OCI-LY3 (cell line): ENCODE measurements around the gene ARL6.
A peak's percentile ranks its signal among the peaks of the same experiment; 100 is the strongest.

ENCODE experiments used
- H2AFZ ChIP-seq: fragments of 200-600, 300-600 bp; shearing (Covaris generic); 2 replicates; pipeline ENCODE4 v1.6.0; 2014; ENCODE audit warnings: antibody characterized with exemption, low read depth, low read length
- H3K27ac ChIP-seq: fragments of 200-600, 300-600 bp; sonication (generic); 2 replicates; pipeline ENCODE4 v1.5.1; 2014; ENCODE audit warnings: mild to moderate bottlenecking, low read length, moderate library complexity, mixed read lengths
- H3K27me3 ChIP-seq: fragments of 200-600, 300-600 bp; sonication (generic); 2 replicates; pipeline ENCODE4 v1.6.1; 2014; ENCODE audit warnings: low read depth, low read length, mixed read lengths
- H3K36me3 ChIP-seq: fragments of 200-600, 300-600 bp; sonication (generic); replicated peaks from 2 replicates; pipeline ENCODE3; 2014; ENCODE audit warnings: low read depth, low read length, mixed read lengths
- H3K4me1 ChIP-seq: fragments of 300-600, 200-600 bp; sonication (generic); 2 replicates; pipeline ENCODE4 v1.6.1; 2014; ENCODE audit warnings: low read length, mixed read lengths
- H3K4me2 ChIP-seq: fragments of 200-600, 300-600 bp; sonication (generic); 2 replicates; pipeline ENCODE4 v1.6.1; 2014; ENCODE audit warnings: low read length, mixed read lengths
- H3K4me3 ChIP-seq: fragments of 300-600, 200-600 bp; sonication (generic); 2 replicates; pipeline ENCODE4 v1.5.1; 2014; ENCODE audit warnings: antibody characterized with exemption, mild to moderate bottlenecking, low read length, moderate library complexity
- H3K79me2 ChIP-seq: fragments of 300-600, 200-600 bp; shearing (Covaris generic); 2 replicates; pipeline ENCODE4 v1.6.1; 2014; ENCODE audit warnings: mild to moderate bottlenecking, low read length, mixed read lengths
- H3K9ac ChIP-seq: fragments of 300-600, 200-600 bp; shearing (Covaris generic); 2 replicates; pipeline ENCODE4 v1.6.0; 2014; ENCODE audit warnings: mild to moderate bottlenecking, low read length, moderate library complexity
- H3K9me3 ChIP-seq: fragments of 200-600, 300-600 bp; shearing (Covaris generic); 2 replicates; pipeline ENCODE4 v1.6.1; 2014; ENCODE audit warnings: low read length, mixed read lengths; ENCODE audit not compliant: insufficient read depth
- H4K20me1 ChIP-seq: fragments of 200-600, 300-600 bp; sonication (generic); 2 replicates; pipeline ENCODE4 v1.6.1; 2016; ENCODE audit warnings: low read length, mixed read lengths; ENCODE audit not compliant: insufficient read depth
- EZH2phosphoT487 ChIP-seq: fragments of 200-600 bp; shearing (Covaris generic); IDR thresholded peaks from 2 replicates; pipeline ENCODE4 v1.6.1; 2018; ENCODE audit warnings: antibody characterized with exemption, mixed run types, low read depth
- TF ChIP-seq, protein P1 (sequence below): fragments of 200-600, 300-600 bp; sonication (generic); IDR thresholded peaks from 2 replicates; pipeline ENCODE4 v1.5.1; 2014; ENCODE audit warnings: antibody characterized with exemption, low read length, low read depth

Gene ARL6

DNA sequence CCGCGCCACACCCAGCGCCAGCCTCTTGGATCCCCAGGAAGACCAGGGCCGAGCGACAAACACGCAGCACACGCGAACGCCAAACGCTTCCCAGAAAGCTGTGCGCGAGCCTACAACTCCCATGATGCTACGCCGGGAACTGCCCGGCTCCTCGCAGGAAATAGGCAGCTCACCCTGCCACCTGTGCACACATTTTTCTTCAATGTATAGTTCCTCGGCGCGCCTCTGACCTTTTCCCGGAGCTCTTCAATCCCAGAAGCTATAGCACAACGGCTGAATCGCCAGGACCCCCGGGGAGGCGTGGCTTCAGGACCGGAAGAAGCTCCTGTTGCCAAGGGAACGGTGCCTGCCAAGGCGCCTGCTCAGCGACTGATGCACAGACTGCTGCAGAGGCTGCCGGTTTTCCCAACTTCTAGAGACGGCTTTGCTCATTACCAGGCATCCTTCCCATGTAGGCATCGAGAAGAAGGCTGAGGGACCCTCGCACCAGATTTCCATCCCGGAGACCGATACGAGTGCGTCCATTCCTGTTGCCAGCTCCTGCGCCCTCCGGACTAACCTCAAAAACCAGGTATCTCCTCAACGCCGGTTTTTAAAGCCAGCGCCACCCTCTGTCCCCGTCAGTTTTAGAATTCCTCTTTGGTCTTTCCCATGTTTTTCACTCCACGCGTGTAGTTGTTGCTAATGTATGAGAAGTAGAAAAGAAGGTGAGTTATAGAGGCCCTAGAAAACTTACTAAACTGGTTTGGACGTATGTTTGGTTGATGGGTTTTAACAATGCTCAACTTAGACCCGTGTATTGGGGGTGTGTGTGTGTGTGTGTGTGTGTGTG, at the start of gene ARL6:
Gene ARL6 (plus strand): TSS at position 352 of the 832 bp plus-strand sequence. CDS start 3,350 bp downstream, outside the sequence.
- H3K4me1 ChIP-seq = peaks cover 12% of the 10 kb centered on the region
- peaks cover 7% of the 10 kb centered on the region; the same call in 1 of the 2 replicates for H3K79me2 ChIP-seq
- no peaks in the 10 kb centered on the region for H3K27me3 ChIP-seq
- H3K36me3 ChIP-seq = no peaks in the 10 kb centered on the region
- H3K9me3 ChIP-seq = no peaks in the 10 kb centered on the region
- peak within 1 kb of the TSS; percentile 88 for H3K4me3 ChIP-seq
- no peak for TF ChIP-seq EZH2phosphoT487
- TF ChIP-seq, protein P1, sequence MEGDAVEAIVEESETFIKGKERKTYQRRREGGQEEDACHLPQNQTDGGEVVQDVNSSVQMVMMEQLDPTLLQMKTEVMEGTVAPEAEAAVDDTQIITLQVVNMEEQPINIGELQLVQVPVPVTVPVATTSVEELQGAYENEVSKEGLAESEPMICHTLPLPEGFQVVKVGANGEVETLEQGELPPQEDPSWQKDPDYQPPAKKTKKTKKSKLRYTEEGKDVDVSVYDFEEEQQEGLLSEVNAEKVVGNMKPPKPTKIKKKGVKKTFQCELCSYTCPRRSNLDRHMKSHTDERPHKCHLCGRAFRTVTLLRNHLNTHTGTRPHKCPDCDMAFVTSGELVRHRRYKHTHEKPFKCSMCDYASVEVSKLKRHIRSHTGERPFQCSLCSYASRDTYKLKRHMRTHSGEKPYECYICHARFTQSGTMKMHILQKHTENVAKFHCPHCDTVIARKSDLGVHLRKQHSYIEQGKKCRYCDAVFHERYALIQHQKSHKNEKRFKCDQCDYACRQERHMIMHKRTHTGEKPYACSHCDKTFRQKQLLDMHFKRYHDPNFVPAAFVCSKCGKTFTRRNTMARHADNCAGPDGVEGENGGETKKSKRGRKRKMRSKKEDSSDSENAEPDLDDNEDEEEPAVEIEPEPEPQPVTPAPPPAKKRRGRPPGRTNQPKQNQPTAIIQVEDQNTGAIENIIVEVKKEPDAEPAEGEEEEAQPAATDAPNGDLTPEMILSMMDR = peak; percentile 24; the same call in 1 of the 2 replicates
- no peaks in the 10 kb centered on the region for H4K20me1 ChIP-seq
- peak within 1 kb of the TSS; percentile 78 for H3K9ac ChIP-seq
- peak within 1 kb of the TSS; percentile 41 for H3K27ac ChIP-seq
- H2AFZ ChIP-seq = peak within 1 kb of the TSS; percentile 97
- peak within 1 kb of the TSS; percentile 80 for H3K4me2 ChIP-seq

DNA sequence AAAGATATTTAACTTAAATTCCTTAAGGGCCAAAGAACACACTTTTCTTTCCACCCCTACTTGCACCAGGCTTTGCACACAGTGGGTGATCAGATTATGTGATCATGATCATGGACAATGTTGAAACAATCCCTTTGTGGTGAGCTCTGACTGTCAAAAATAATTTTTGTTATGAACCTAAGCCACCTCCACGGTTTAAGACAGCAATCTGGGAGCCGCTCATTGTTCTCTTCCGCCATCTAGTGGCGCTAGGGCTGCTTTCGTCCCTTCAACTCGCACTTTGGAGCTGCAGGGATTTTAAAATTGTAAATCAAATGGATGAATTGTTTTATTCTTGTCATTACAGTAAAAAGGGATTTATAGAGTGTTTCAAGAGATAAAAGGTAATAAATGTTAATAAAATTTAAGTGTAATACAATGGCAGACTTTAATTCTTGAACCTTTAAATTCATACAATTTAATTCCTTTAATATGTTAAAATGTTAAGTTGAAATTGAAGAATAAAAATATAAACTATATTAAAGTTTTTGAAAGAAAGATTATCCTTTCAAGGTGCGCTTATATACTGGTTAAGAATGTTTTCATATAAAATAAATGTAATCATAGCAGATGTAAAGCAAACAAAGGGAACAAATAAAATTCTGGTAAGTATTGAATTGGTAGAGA, 45.3 kb upstream of the ARL6 start:
- Histone ChIP-seq H3K27ac (no peak overlapping the region), H3K4me3 (peak overlapping the region; percentile 69), H3K4me1 (peaks cover 6% of the 10 kb centered on the region; the same call in 1 of the 2 replicates), H3K4me2 (peak overlapping the region; percentile 90), H3K79me2 (no peaks in the 10 kb centered on the region), H4K20me1 (no peaks in the 10 kb centered on the region), H3K36me3 (no peaks in the 10 kb centered on the region), H3K9me3 (no peaks in the 10 kb centered on the region), H2AFZ (0 out of 2 replicates have a peak overlapping the region, but pooled peaks have one; percentile 54), H3K9ac (no peak overlapping the region), H3K27me3 (no peaks in the 10 kb centered on the region)
- no peak for TF ChIP-seq EZH2phosphoT487
- TF ChIP-seq, protein P1 = peak; percentile 98

GRCh38 chr3:97720417-97720816, 44.1 kb upstream of the ARL6 start:
- H3K4me2 ChIP-seq = no peak overlapping the region

More at GRCh38 chr3:97720417-97720816, 44.1 kb upstream of the ARL6 start:
- Histone ChIP-seq H3K79me2 (no peaks in the 10 kb centered on the region), H3K4me3 (no peak overlapping the region), H3K4me1 (peaks cover 6% of the 10 kb centered on the region; the same call in 1 of the 2 replicates), H3K27ac (no peak overlapping the region), H3K36me3 (no peaks in the 10 kb centered on the region), H3K9ac (no peak overlapping the region), H2AFZ (no peak overlapping the region), H4K20me1 (no peaks in the 10 kb centered on the region), H3K27me3 (no peaks in the 10 kb centered on the region), H3K9me3 (no peaks in the 10 kb centered on the region)
- TF ChIP-seq, protein P1 = no peak
- no peak for TF ChIP-seq EZH2phosphoT487
